ENCODE data around the gene EML5. TPM values are rescaled to one million over a fixed set of nuclear protein-coding genes. Genes with fewer than 3 reads are reported as not detected.

EML5 gene
- polyA plus RNA-seq, 1 experiment: 3.6 TPM

DNA sequence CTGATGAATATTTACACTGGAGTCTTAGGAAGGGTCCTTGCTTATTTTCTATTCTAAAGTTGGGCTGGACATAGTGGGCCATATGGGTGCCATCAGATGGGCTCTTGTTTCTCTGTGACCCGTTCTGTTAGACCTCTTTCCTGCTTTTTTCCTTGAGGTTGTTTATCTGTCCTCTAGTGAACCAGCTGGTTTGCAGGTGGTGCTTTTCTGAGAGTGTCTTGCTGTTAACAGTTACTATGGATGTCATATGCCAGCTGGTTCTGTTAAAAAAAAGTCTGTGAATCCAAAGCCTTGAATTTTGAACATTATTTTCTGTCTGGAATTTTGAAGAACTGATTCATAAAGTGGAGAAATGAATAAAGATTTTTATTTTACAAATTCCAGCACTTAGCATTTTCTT, 200.7 kb downstream of the EML5 start:
- TF ChIP-seq, protein P1, sequence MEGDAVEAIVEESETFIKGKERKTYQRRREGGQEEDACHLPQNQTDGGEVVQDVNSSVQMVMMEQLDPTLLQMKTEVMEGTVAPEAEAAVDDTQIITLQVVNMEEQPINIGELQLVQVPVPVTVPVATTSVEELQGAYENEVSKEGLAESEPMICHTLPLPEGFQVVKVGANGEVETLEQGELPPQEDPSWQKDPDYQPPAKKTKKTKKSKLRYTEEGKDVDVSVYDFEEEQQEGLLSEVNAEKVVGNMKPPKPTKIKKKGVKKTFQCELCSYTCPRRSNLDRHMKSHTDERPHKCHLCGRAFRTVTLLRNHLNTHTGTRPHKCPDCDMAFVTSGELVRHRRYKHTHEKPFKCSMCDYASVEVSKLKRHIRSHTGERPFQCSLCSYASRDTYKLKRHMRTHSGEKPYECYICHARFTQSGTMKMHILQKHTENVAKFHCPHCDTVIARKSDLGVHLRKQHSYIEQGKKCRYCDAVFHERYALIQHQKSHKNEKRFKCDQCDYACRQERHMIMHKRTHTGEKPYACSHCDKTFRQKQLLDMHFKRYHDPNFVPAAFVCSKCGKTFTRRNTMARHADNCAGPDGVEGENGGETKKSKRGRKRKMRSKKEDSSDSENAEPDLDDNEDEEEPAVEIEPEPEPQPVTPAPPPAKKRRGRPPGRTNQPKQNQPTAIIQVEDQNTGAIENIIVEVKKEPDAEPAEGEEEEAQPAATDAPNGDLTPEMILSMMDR (IDR thresholded peaks at IDR 0.05; ENCODE audit: low read depth, low read length): no peak
- Histone ChIP-seq H3K9me3 (ENCODE audit: control insufficient read depth, insufficient read depth, low read length) (no peaks in the 10 kb centered on the region), H3K4me3 (ENCODE audit: low read depth, low read length) (no peak overlapping the region), H3K27ac (ENCODE audit: low read depth, low read length) (no peak overlapping the region), H3K27me3 (ENCODE audit: control insufficient read depth, insufficient read depth, low read length) (no peaks in the 10 kb centered on the region)
- POLR2A ChIA-PET: interaction anchor here (0.7 to 1.1 kb wide), 2 partner anchors 29 to 1309 kb away, joined by 3 to 6 read pairs; no protein-coding TSS in a partner anchor
- CTCF ChIA-PET: no interaction called here
- peak; percentile 34 for DNase-seq (ENCODE audit: low read depth, low spot score)

DNA sequence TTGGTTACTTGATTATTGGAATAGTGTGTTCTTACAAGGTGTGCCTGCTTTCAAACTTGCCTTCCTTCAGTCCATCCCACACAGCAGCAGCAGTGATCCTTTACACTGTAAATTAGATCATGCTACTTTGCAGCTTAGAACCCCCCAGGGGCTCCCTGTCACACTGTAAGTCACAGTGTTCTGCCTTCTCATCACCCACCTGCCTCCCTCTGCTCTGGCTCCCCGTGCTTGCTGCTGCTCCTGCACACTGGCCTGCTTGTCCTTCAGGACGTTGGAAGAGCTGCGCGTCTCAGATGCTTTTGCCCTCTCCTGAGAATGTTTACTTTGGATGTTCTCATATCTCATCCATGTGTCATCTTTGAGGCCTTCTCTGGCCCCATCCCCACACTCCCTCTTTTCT, 202.6 kb downstream of the EML5 start:
- no peaks in the 10 kb centered on the region for H3K9me3 ChIP-seq (ENCODE audit: control insufficient read depth, insufficient read depth, low read length)
- no peak overlapping the region for H3K4me3 ChIP-seq (ENCODE audit: low read depth, low read length)
- POLR2A ChIA-PET: interaction anchor here (0.7 kb wide), 1 partner anchor 740 kb away, joined by 3 read pairs; no protein-coding TSS in a partner anchor
- DNase-seq (ENCODE audit: low read depth, low spot score): no peak
- CTCF ChIA-PET: no interaction called here
- no peaks in the 10 kb centered on the region for H3K27me3 ChIP-seq (ENCODE audit: control insufficient read depth, insufficient read depth, low read length)
- TF ChIP-seq, protein P1 (IDR thresholded peaks at IDR 0.05; ENCODE audit: low read depth, low read length): no peak
- no peak overlapping the region for H3K27ac ChIP-seq (ENCODE audit: low read depth, low read length)

DNA sequence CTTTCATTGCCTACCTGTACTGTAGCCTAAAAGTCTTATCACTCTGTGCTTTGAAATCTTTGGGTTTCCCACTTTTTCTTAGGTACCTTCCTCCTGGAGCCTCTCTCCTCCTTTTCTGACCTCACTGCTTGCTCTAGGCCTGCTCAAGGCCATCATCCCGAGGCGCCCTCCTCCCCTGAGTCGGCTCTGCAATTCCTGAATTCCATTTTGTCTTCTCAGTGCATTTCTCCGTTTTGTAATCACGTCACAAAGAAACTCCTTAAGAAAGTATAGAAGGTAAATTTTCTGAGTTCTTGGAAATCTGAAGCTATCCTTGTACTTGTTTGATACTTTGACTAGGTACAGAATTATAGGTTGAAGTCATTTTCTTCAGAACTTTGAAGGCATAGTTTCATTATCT, 204.7 kb downstream of the EML5 start:
- ChIA-PET CTCF (no interaction called here), POLR2A (no interaction called here)
- Histone ChIP-seq H3K27me3 (ENCODE audit: control insufficient read depth, insufficient read depth, low read length) (no peaks in the 10 kb centered on the region), H3K27ac (ENCODE audit: low read depth, low read length) (no peak overlapping the region), H3K4me3 (ENCODE audit: low read depth, low read length) (no peak overlapping the region), H3K9me3 (ENCODE audit: control insufficient read depth, insufficient read depth, low read length) (no peaks in the 10 kb centered on the region)
- TF ChIP-seq, protein P1 (IDR thresholded peaks at IDR 0.05; ENCODE audit: low read depth, low read length): no peak
- DNase-seq (ENCODE audit: low read depth, low spot score): no peak

DNA sequence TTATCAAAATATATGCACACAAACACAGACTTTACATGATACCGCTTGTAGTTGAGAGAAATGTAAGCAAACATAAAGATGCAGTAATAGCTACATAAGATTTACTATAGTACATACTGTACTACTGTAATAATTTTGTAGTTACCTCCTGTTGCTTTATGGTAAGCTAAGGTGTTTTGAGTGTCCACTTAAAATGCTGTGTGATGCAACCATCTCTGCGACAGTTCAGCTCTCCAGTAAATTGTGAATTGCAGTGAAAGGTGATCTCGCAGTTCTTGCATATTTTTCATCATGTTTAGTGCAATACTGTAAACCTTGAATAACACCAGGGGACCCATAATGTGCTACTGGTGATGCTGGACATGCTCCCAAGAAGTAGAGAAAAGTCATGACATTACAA, 208.3 kb downstream of the EML5 start:
- Histone ChIP-seq H3K9me3 (ENCODE audit: control insufficient read depth, insufficient read depth, low read length) (no peaks in the 10 kb centered on the region), H3K27ac (ENCODE audit: low read depth, low read length) (no peak overlapping the region), H3K4me3 (ENCODE audit: low read depth, low read length) (no peak overlapping the region), H3K27me3 (ENCODE audit: control insufficient read depth, insufficient read depth, low read length) (no peaks in the 10 kb centered on the region)
- ChIA-PET POLR2A (no interaction called here), CTCF (no interaction called here)
- TF ChIP-seq, protein P1 (IDR thresholded peaks at IDR 0.05; ENCODE audit: low read depth, low read length): no peak
- DNase-seq (ENCODE audit: low read depth, low spot score): no peak

DNA sequence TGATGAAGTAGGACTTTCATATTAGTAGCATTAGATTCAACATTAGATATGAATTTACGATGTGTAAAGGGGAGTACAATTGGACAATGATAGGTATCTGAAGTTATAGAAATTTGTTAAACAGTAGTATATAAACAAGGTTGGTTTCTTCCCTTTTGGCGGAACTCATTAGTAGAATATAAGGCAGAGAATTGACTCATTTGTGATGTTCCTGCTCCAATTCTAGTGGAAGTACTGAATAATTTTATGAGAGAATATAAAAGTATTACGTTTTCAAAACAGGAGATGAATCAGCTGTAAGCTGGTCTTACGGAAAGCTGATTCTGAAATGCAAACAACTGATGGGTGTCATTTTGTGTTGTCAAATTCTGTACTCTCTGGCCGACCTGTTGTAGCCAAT, 216.5 kb downstream of the EML5 start:
- H3K27ac ChIP-seq (ENCODE audit: low read depth, low read length): no peak overlapping the region
- TF ChIP-seq, protein P1 (IDR thresholded peaks at IDR 0.05; ENCODE audit: low read depth, low read length): no peak
- POLR2A ChIA-PET: no interaction called here

More for the DNA sequence above, 216.5 kb downstream of the EML5 start:
- Histone ChIP-seq H3K9me3 (ENCODE audit: control insufficient read depth, insufficient read depth, low read length) (no peaks in the 10 kb centered on the region), H3K27me3 (ENCODE audit: control insufficient read depth, insufficient read depth, low read length) (no peaks in the 10 kb centered on the region), H3K4me3 (ENCODE audit: low read depth, low read length) (no peak overlapping the region)
- DNase-seq (ENCODE audit: low read depth, low spot score): no peak
- CTCF ChIA-PET: no interaction called here
